NCI-H1105 (cell line): ENCODE data around the gene TCERG1L.

Experiments used
- DNase-seq: peaks from one replicate; lab custom pipeline; 2025; lab: John Stamatoyannopoulos, UW

The TCERG1L gene

GRCh38 chr10:131226446-131227162, 84.9 kb downstream of the TCERG1L start:
- DNase-seq, result peak; percentile 33

DNA sequence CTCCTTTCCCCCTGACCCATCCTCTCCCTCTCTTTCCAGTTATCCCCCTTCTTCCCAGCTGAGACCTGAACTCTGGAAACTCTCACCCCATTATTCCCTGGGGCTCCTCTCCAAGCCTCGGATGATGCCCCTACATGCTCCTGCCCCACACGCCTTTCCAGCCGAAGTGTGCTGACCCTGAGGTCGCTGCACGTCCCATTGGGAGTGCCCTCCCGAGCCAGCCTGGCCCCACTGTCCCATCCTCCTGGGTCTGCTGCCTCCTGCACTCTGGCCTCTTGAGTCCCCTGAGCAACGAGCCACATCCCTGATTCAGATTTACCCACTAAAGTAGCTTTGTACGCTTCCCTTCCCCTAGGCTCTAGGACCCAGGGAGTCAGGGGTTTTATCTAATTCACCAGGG, 87.4 kb downstream of the TCERG1L start:
- no peak for DNase-seq

GRCh38 chr10:131223422-131223821, 88.1 kb downstream of the TCERG1L start:
- DNase-seq, result no peak

DNA sequence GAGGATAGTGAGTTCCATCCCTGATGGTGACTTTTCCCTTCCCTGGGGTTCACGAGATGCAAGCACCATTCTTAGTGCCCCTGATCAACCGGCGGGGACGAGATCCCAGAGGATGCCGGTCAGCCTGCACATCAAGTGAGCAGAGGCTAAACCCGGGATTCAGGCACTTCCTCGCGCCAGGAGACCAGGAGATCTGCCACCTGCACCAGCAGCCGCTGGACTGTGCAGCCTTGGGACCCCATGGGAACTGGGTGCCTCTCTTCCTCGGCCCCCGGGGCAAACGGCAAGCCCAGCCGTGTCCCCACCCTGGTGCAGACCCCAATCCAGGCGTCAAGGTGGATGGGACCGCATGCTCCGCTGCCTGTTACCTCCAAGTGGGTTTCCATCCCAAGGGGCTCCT, 88.5 kb downstream of the TCERG1L start:
- DNase-seq, result no peak

DNA sequence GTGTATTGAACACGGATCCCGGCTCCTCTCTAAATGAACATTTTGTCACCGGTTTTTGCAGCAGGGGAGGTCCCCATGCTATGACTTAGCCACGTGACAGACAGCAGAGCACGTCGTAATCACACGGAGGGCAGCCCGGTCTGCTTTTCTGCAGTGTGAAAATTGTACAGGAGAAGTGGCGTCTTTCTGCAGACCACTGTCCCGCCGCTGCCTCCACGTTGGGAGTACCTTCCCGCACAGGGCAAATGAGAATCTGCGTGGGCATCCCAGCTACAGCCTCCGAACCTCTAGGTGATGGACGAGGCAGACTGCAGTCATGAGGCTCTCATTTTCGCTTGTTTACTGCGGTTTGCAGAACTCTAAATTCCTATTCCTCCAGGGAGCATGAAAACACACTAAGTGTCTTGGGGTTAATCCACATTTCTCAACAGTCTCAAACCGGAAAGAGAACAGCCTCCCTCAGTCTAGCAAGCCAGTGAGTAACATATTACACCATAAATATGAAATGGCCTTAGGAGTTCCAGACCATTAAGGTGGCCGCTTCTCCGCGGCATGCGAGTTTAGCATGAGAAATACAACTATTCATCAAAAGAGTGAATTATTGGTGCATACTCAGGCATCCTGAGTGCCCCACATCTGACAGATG, 89.8 kb downstream of the TCERG1L start:
- DNase-seq, result no peak

GRCh38 chr10:131220601-131221171, 90.8 kb downstream of the TCERG1L start:
- no peak for DNase-seq

- DNase-seq, result no peak
These were observed 91.5 kb downstream of the TCERG1L start for GRCh38 chr10:131219955-131220489.

DNA sequence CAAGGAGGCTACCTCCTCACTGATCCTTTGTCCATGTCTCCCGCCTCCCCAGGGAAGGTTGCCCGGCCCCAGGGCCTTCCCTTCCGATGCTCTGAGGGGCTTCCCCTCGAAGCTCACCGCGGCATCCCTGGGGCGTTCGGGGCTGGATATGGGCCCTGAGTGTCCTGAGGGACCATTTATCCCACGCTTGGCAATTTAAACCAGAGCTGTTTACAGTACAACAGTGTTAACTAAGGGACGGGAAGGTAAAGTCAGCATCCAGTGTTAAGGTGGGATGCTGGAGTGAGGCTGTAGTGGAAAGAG, 92.0 kb downstream of the TCERG1L start:
- DNase-seq, result no peak

- no peak for DNase-seq
These were observed 92.5 kb downstream of the TCERG1L start for GRCh38 chr10:131218811-131219583.

- no peak for DNase-seq
These were observed 94.8 kb downstream of the TCERG1L start for GRCh38 chr10:131216681-131217230.

GRCh38 chr10:131215776-131216175, 95.7 kb downstream of the TCERG1L start:
- DNase-seq, result no peak

GRCh38 chr10:131214521-131215244, 96.8 kb downstream of the TCERG1L start:
- no peak for DNase-seq

- no peak for DNase-seq
These were observed 97.6 kb downstream of the TCERG1L start for GRCh38 chr10:131213741-131214505.

GRCh38 chr10:131212763-131213325, 98.7 kb downstream of the TCERG1L start:
- no peak for DNase-seq

DNA sequence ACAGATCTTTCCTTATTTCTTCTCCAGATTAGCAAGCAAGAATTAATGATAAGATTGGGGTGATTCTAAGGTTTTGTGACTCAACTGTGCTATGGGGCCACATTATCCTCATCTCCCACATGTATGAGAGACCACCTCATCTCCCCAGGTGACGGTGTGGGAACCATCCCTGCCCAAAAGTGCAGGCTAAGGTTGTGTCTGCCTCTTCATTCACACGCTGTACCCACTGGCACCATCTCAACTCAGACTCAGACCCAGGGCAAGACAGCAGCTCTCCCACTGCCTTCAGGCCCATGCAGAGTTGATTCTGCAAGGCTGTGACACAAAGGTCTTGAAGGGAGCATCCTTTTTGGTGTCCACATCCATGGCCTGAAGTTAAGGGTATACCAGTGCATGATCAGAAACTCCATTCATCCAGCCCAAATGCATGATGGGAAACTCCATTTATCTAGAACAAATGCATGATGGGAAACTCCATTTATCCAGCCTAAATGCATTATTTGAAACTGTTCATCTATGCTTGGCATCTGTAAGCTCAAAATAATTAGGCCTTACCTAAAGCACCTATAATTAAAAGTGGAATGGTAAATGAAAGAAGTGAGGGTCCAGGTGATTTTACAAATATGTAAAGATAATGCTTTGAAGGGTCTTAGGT, 99.4 kb downstream of the TCERG1L start:
- no peak for DNase-seq

GRCh38 chr10:131211559-131211958, 100.0 kb downstream of the TCERG1L start:
- DNase-seq, result no peak

DNA sequence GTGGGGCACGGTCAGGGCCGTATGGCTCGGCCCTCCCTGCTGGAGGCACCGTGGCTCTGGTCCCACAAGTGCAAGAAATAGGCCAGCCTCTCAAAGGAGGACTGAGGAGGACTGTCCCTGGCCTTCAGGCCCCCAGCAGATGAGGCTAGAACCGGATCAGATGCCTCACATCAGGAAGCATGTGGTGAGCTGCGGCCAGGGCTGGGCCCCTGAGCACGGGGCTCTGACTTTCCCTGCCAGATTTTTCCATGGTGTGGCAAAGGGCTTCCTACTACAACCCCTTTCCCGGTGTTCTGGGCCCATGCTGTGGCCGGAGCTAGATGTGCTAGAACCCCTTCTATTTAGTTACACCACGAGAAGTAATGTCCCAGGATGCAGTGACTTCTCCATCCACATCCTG, 100.4 kb downstream of the TCERG1L start:
- no peak for DNase-seq

DNA sequence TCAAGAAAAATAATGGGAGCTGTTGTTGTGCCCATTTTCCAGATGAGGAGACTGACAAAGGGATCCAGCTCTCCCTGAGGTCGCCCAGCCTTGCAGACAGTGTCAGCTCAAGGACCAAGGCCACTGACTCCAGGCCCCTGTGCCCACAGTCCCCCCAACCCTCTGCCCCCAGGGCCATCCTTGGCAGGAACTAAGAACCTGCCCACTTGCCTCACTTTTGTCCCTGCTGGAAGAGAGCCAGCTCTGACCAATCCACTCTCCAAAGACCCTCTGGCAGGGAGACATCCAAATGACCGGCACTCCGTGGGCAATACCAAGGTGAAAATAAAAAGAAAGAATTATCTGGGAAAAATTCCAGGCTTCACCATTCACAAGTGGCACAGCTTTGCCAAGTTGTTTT, 101.3 kb downstream of the TCERG1L start:
- DNase-seq, result no peak

GRCh38 chr10:131207584-131208532, 103.7 kb downstream of the TCERG1L start:
- no peak for DNase-seq
